Measurements from ENCODE around the gene HAUS6.

The HAUS6 gene

GRCh38 chr9:19074229-19074628, 28.5 kb downstream of the HAUS6 start:
- Histone ChIP-seq H3K27me3 (ENCODE audit: control insufficient read depth, insufficient read depth, low read length) (no peaks in the 10 kb centered on the region), H3K4me3 (ENCODE audit: low read length) (no peak overlapping the region), H3K27ac (ENCODE audit: low read length) (no peak overlapping the region), H3K9me3 (ENCODE audit: control insufficient read depth, low read depth, low read length) (no peaks in the 10 kb centered on the region), H3K9ac (ENCODE audit: low read length) (no peak overlapping the region), H3K36me3 (ENCODE audit: control insufficient read depth, low read depth, low read length) (peaks cover 67% of the 10 kb centered on the region), H3K4me1 (ENCODE audit: control insufficient read depth, low read depth, low read length) (no peaks in the 10 kb centered on the region)

GRCh38 chr9:19057033-19057432, 45.7 kb downstream of the HAUS6 start:
- H3K4me1 ChIP-seq (ENCODE audit: control insufficient read depth, low read depth, low read length), result peaks cover 5% of the 10 kb centered on the region
- peaks cover 57% of the 10 kb centered on the region for H3K36me3 ChIP-seq (ENCODE audit: control insufficient read depth, low read depth, low read length)
- H3K9me3 ChIP-seq (ENCODE audit: control insufficient read depth, low read depth, low read length), result no peaks in the 10 kb centered on the region
- H3K4me3 ChIP-seq (ENCODE audit: low read length), result no peak overlapping the region
- H3K9ac ChIP-seq (ENCODE audit: low read length), result no peak overlapping the region
- no peak overlapping the region for H3K27ac ChIP-seq (ENCODE audit: low read length)
- no peaks in the 10 kb centered on the region for H3K27me3 ChIP-seq (ENCODE audit: control insufficient read depth, insufficient read depth, low read length)

- peaks cover 11% of the 10 kb centered on the region for H3K4me1 ChIP-seq (ENCODE audit: control insufficient read depth, low read depth, low read length)
- peak overlapping the region; percentile 85 for H3K9ac ChIP-seq (ENCODE audit: low read length)
- no peak overlapping the region for H3K27ac ChIP-seq (ENCODE audit: low read length)
- peaks cover 4% of the 10 kb centered on the region for H3K36me3 ChIP-seq (ENCODE audit: control insufficient read depth, low read depth, low read length)
- H3K9me3 ChIP-seq (ENCODE audit: control insufficient read depth, low read depth, low read length), result no peaks in the 10 kb centered on the region
- peak overlapping the region; percentile 82 for H3K4me3 ChIP-seq (ENCODE audit: low read length)
- no peaks in the 10 kb centered on the region for H3K27me3 ChIP-seq (ENCODE audit: control insufficient read depth, insufficient read depth, low read length)
These were observed 51.8 kb downstream of the HAUS6 start for GRCh38 chr9:19050637-19051591.

GRCh38 chr9:19049917-19050636, 52.6 kb downstream of the HAUS6 start:
- Histone ChIP-seq H3K27me3 (ENCODE audit: control insufficient read depth, insufficient read depth, low read length) (no peaks in the 10 kb centered on the region), H3K9me3 (ENCODE audit: control insufficient read depth, low read depth, low read length) (no peaks in the 10 kb centered on the region), H3K4me3 (ENCODE audit: low read length) (peak overlapping the region; percentile 82), H3K27ac (ENCODE audit: low read length) (no peak overlapping the region), H3K4me1 (ENCODE audit: control insufficient read depth, low read depth, low read length) (peaks cover 11% of the 10 kb centered on the region), H3K36me3 (ENCODE audit: control insufficient read depth, low read depth, low read length) (no peaks in the 10 kb centered on the region), H3K9ac (ENCODE audit: low read length) (peak overlapping the region; percentile 85)

- H3K36me3 ChIP-seq (ENCODE audit: control insufficient read depth, low read depth, low read length), result no peaks in the 10 kb centered on the region
- H3K27me3 ChIP-seq (ENCODE audit: control insufficient read depth, insufficient read depth, low read length), result no peaks in the 10 kb centered on the region
- H3K9me3 ChIP-seq (ENCODE audit: control insufficient read depth, low read depth, low read length), result no peaks in the 10 kb centered on the region
- H3K9ac ChIP-seq (ENCODE audit: low read length), result peak within 1 kb of the TSS; percentile 85
- peaks cover 11% of the 10 kb centered on the region for H3K4me1 ChIP-seq (ENCODE audit: control insufficient read depth, low read depth, low read length)
- peak within 1 kb of the TSS; percentile 80 for H3K27ac ChIP-seq (ENCODE audit: low read length)
- peak within 1 kb of the TSS; percentile 82 for H3K4me3 ChIP-seq (ENCODE audit: low read length)
These were observed 53.5 kb downstream of the HAUS6 start, which contains the start of gene RRAGA for GRCh38 chr9:19048966-19049916. TSS of gene RRAGA (plus strand) at chr9:19049427. CDS start at chr9:19049660, 233 bp downstream.

- H3K4me3 ChIP-seq (ENCODE audit: low read length), result no peak overlapping the region
- H3K4me1 ChIP-seq (ENCODE audit: control insufficient read depth, low read depth, low read length), result no peaks in the 10 kb centered on the region
- no peak overlapping the region for H3K9ac ChIP-seq (ENCODE audit: low read length)
- H3K36me3 ChIP-seq (ENCODE audit: control insufficient read depth, low read depth, low read length), result no peaks in the 10 kb centered on the region
- no peaks in the 10 kb centered on the region for H3K27me3 ChIP-seq (ENCODE audit: control insufficient read depth, insufficient read depth, low read length)
- H3K27ac ChIP-seq (ENCODE audit: low read length), result no peak overlapping the region
- no peaks in the 10 kb centered on the region for H3K9me3 ChIP-seq (ENCODE audit: control insufficient read depth, low read depth, low read length)
These were observed 66.1 kb downstream of the HAUS6 start for GRCh38 chr9:19036611-19037010.

- H3K9me3 ChIP-seq (ENCODE audit: control insufficient read depth, low read depth, low read length), result no peaks in the 10 kb centered on the region
- no peaks in the 10 kb centered on the region for H3K36me3 ChIP-seq (ENCODE audit: control insufficient read depth, low read depth, low read length)
- no peaks in the 10 kb centered on the region for H3K27me3 ChIP-seq (ENCODE audit: control insufficient read depth, insufficient read depth, low read length)
- no peak within 1 kb of the TSS for H3K27ac ChIP-seq (ENCODE audit: low read length)
- H3K4me3 ChIP-seq (ENCODE audit: low read length), result no peak within 1 kb of the TSS
- H3K4me1 ChIP-seq (ENCODE audit: control insufficient read depth, low read depth, low read length), result no peaks in the 10 kb centered on the region
- H3K9ac ChIP-seq (ENCODE audit: low read length), result no peak within 1 kb of the TSS
These were observed 69.7 kb downstream of the HAUS6 start, which contains the start of gene SAXO1 for GRCh38 chr9:19033015-19033414. TSS of gene SAXO1 (minus strand) at chr9:19033209. CDS start at chr9:19032908, 301 bp downstream.

- Histone ChIP-seq H3K4me1 (ENCODE audit: control insufficient read depth, low read depth, low read length) (no peaks in the 10 kb centered on the region), H3K9ac (ENCODE audit: low read length) (no peak overlapping the region), H3K27me3 (ENCODE audit: control insufficient read depth, insufficient read depth, low read length) (no peaks in the 10 kb centered on the region), H3K27ac (ENCODE audit: low read length) (no peak overlapping the region), H3K4me3 (ENCODE audit: low read length) (no peak overlapping the region), H3K36me3 (ENCODE audit: control insufficient read depth, low read depth, low read length) (no peaks in the 10 kb centered on the region), H3K9me3 (ENCODE audit: control insufficient read depth, low read depth, low read length) (no peaks in the 10 kb centered on the region)
These were observed 70.3 kb downstream of the HAUS6 start for GRCh38 chr9:19032406-19032805.

GRCh38 chr9:19030899-19031298, 71.8 kb downstream of the HAUS6 start:
- H3K9me3 ChIP-seq (ENCODE audit: control insufficient read depth, low read depth, low read length), result no peaks in the 10 kb centered on the region
- H3K4me1 ChIP-seq (ENCODE audit: control insufficient read depth, low read depth, low read length), result no peaks in the 10 kb centered on the region
- H3K4me3 ChIP-seq (ENCODE audit: low read length), result no peak overlapping the region
- no peak overlapping the region for H3K9ac ChIP-seq (ENCODE audit: low read length)
- H3K36me3 ChIP-seq (ENCODE audit: control insufficient read depth, low read depth, low read length), result no peaks in the 10 kb centered on the region
- no peak overlapping the region for H3K27ac ChIP-seq (ENCODE audit: low read length)
- no peaks in the 10 kb centered on the region for H3K27me3 ChIP-seq (ENCODE audit: control insufficient read depth, insufficient read depth, low read length)

GRCh38 chr9:19028835-19029451, 73.8 kb downstream of the HAUS6 start:
- Histone ChIP-seq H3K4me1 (ENCODE audit: control insufficient read depth, low read depth, low read length) (no peaks in the 10 kb centered on the region), H3K9ac (ENCODE audit: low read length) (no peak overlapping the region), H3K27me3 (ENCODE audit: control insufficient read depth, insufficient read depth, low read length) (no peaks in the 10 kb centered on the region), H3K9me3 (ENCODE audit: control insufficient read depth, low read depth, low read length) (no peaks in the 10 kb centered on the region), H3K4me3 (ENCODE audit: low read length) (no peak overlapping the region), H3K36me3 (ENCODE audit: control insufficient read depth, low read depth, low read length) (no peaks in the 10 kb centered on the region), H3K27ac (ENCODE audit: low read length) (no peak overlapping the region)
